CD8-positive, alpha-beta memory T cell (primary cell): Measurements from ENCODE around the gene SHOC2. TPM values are rescaled to one million over a fixed set of nuclear protein-coding genes. Genes with fewer than 3 reads are reported as not detected.
A peak's percentile ranks its signal among the peaks of the same experiment; 100 is the strongest.

Experiments used
- CTCF ChIA-PET: fragments of 350-600 bp; sonication (Branson Sonifier 250); formaldehyde crosslinking; loops from one replicate; lab custom pipeline; 2021; ENCODE audit warnings: antibody characterized with exemption; lab: Charles Lee
- POLR2A ChIA-PET: fragments of 350-600 bp; sonication (Branson Sonifier 250); formaldehyde crosslinking; loops from one replicate; lab custom pipeline; 2021; ENCODE audit warnings: antibody characterized with exemption; lab: Charles Lee
- DNase-seq, 5 donors: peaks; one replicate each; pipeline versions ENCODE4 v3.0.0 to v3.0.0-alpha.2; 2020 to 2022; ENCODE audit warnings: mixed read lengths in 1 of 5
- H3K27ac ChIP-seq: one replicate; pipeline ENCODE4 v1.7.0; 2013; ENCODE audit warnings: low read depth, mild to moderate bottlenecking, low read length, moderate library complexity
- H3K27me3 ChIP-seq: 2 replicates; pipeline ENCODE4 v1.7.0; 2013; ENCODE audit warnings: low read length, mild to moderate bottlenecking; ENCODE audit not compliant: insufficient read depth, poor library complexity, severe bottlenecking
- H3K36me3 ChIP-seq: 2 replicates; pipeline ENCODE4 v1.7.0; 2013; ENCODE audit warnings: mild to moderate bottlenecking, low read length, moderate library complexity; ENCODE audit not compliant: insufficient read depth
- H3K4me1 ChIP-seq: 2 replicates; pipeline ENCODE4 v1.7.0; 2013; ENCODE audit warnings: mild to moderate bottlenecking, low read length, moderate library complexity; ENCODE audit not compliant: insufficient read depth
- H3K4me3 ChIP-seq: 2 replicates; pipeline ENCODE4 v1.7.0; 2013; ENCODE audit warnings: mild to moderate bottlenecking, low read length
- H3K9me3 ChIP-seq: 2 replicates; pipeline ENCODE4 v1.7.0; 2013; ENCODE audit warnings: mild to moderate bottlenecking, low read length
- H3K27ac Mint-ChIP-seq, 8 donors: one replicate each; pipeline ENCODE4 v1.8.0; 2020 to 2021; ENCODE audit warnings: mixed read lengths in 8 of 8, mild to moderate bottlenecking in 6 of 8, inconsistent platforms in 3 of 8, moderate library complexity in 3 of 8
- H3K27me3 Mint-ChIP-seq, 2 donors: one replicate each; pipeline ENCODE4 v1.8.0; 2020 to 2021; ENCODE audit warnings: mixed read lengths in 2 of 2, mild to moderate bottlenecking in 1 of 2, moderate library complexity in 1 of 2
- H3K36me3 Mint-ChIP-seq, 3 donors: one replicate each; pipeline ENCODE4 v1.8.0; 2020 to 2021; ENCODE audit warnings: mixed read lengths in 3 of 3, inconsistent platforms in 1 of 3, mild to moderate bottlenecking in 1 of 3
- H3K4me1 Mint-ChIP-seq, 3 donors: one replicate each; pipeline ENCODE4 v1.8.0; 2020 to 2021; ENCODE audit warnings: mixed read lengths in 3 of 3, inconsistent platforms in 1 of 3, mild to moderate bottlenecking in 1 of 3
- H3K4me3 Mint-ChIP-seq, 7 donors: one replicate each; pipeline ENCODE4 v1.8.0; 2020 to 2021; ENCODE audit warnings: mixed read lengths in 7 of 7, mild to moderate bottlenecking in 6 of 7, moderate library complexity in 4 of 7, inconsistent platforms in 2 of 7
- H3K9me3 Mint-ChIP-seq, 5 donors: one replicate each; pipeline ENCODE4 v1.8.0; 2020 to 2022; ENCODE audit warnings: mixed read lengths in 5 of 5, mild to moderate bottlenecking in 3 of 5, moderate library complexity in 2 of 5, inconsistent platforms in 1 of 5
- polyA plus RNA-seq: library from polyadenylated mRNA; unstranded; fragments of 300-500 nt; fragmentation: Illumina TruSeq; gene quantifications from one replicate; pipeline ENCODE4 v1.2.3, GENCODE V29; 2021
- total RNA-seq, 2 experiments: library from RNA; stranded (reverse); gene quantifications; one replicate each; pipeline ENCODE4 v1.2.3, GENCODE V29; 2021

Gene SHOC2
- total and polyA plus RNA-seq, 3 experiments from 2014 or later = 57.4 to 63.1 (median 57.5) TPM

GRCh38 chr10:110951381-110951780 is 32.0 kb downstream of the SHOC2 start:
- H3K36me3 ChIP-seq = no peaks in the 10 kb centered on the region
- H3K4me3 ChIP-seq = no peak overlapping the region
- ChIA-PET POLR2A (no interaction called here), CTCF (no interaction called here)
- H3K27ac ChIP-seq = no peak overlapping the region
- H3K4me1 ChIP-seq = no peaks in the 10 kb centered on the region
- Mint-ChIP-seq H3K36me3 (peaks cover 30 to 40% (median 37%) of the 10 kb centered on the region in 3 donors), H3K27me3 (no peaks in the 10 kb centered on the region), H3K4me1 (peaks cover 44 to 73% (median 71%) of the 10 kb centered on the region in 3 donors), H3K9me3 (no peaks in the 10 kb centered on the region), H3K4me3 (no peak overlapping the region), H3K27ac (no peak overlapping the region)
- no peaks in the 10 kb centered on the region for H3K27me3 ChIP-seq
- no peaks in the 10 kb centered on the region for H3K9me3 ChIP-seq
- no peak for DNase-seq

- H3K27ac Mint-ChIP-seq = no peak overlapping the region
- H3K4me3 ChIP-seq = no peak overlapping the region
- no peaks in the 10 kb centered on the region for H3K9me3 ChIP-seq
- no peaks in the 10 kb centered on the region for H3K9me3 Mint-ChIP-seq
- H3K4me1 Mint-ChIP-seq = peaks cover 52 to 83% (median 78%) of the 10 kb centered on the region in 3 donors
- no peak overlapping the region for H3K4me3 Mint-ChIP-seq
- no peak for DNase-seq
- CTCF ChIA-PET = no interaction called here
- no peaks in the 10 kb centered on the region for H3K27me3 ChIP-seq
- H3K27ac ChIP-seq = no peak overlapping the region
- H3K27me3 Mint-ChIP-seq = no peaks in the 10 kb centered on the region
- POLR2A ChIA-PET = no interaction called here
- H3K36me3 ChIP-seq = no peaks in the 10 kb centered on the region
- peaks cover 12 to 18% (median 15%) of the 10 kb centered on the region in 3 donors for H3K36me3 Mint-ChIP-seq
- peaks cover 9% of the 10 kb centered on the region for H3K4me1 ChIP-seq
Observed at GRCh38 chr10:110957606-110958005, 38.2 kb downstream of the SHOC2 start.

GRCh38 chr10:110959379-110960332 is 40.3 kb downstream of the SHOC2 start:
- no peak overlapping the region for H3K4me3 Mint-ChIP-seq

GRCh38 chr10:110960333-110960712 is 40.9 kb downstream of the SHOC2 start:
- Histone ChIP-seq H3K27me3 (no peaks in the 10 kb centered on the region), H3K27ac (no peak overlapping the region), H3K9me3 (no peaks in the 10 kb centered on the region), H3K36me3 (no peaks in the 10 kb centered on the region), H3K4me1 (peaks cover 17% of the 10 kb centered on the region), H3K4me3 (no peak overlapping the region)
- Mint-ChIP-seq H3K27me3 (no peaks in the 10 kb centered on the region), H3K4me1 (peaks cover 53 to 86% (median 84%) of the 10 kb centered on the region in 3 donors), H3K27ac (no peak overlapping the region), H3K4me3 (no peak overlapping the region), H3K36me3 (peaks cover 1 to 12% (median 9%) of the 10 kb centered on the region in 3 donors), H3K9me3 (no peaks in the 10 kb centered on the region)
- ChIA-PET CTCF (no interaction called here), POLR2A (no interaction called here)
- no peak for DNase-seq

More at GRCh38 chr10:110959379-110960332, 40.3 kb downstream of the SHOC2 start:
- H3K9me3 Mint-ChIP-seq = no peaks in the 10 kb centered on the region
- peaks cover 13% of the 10 kb centered on the region for H3K4me1 ChIP-seq
- H3K27me3 Mint-ChIP-seq = no peaks in the 10 kb centered on the region
- CTCF ChIA-PET = no interaction called here
- peaks cover 54 to 86% (median 84%) of the 10 kb centered on the region in 3 donors for H3K4me1 Mint-ChIP-seq
- POLR2A ChIA-PET = no interaction called here
- peaks cover 6 to 14% (median 12%) of the 10 kb centered on the region in 3 donors for H3K36me3 Mint-ChIP-seq
- H3K36me3 ChIP-seq = no peaks in the 10 kb centered on the region
- H3K27ac ChIP-seq = no peak overlapping the region
- no peak for DNase-seq
- H3K4me3 ChIP-seq = no peak overlapping the region
- no peak overlapping the region for H3K27ac Mint-ChIP-seq
- no peaks in the 10 kb centered on the region for H3K27me3 ChIP-seq
- H3K9me3 ChIP-seq = no peaks in the 10 kb centered on the region

- DNase-seq = no peak
- Mint-ChIP-seq H3K36me3 (peaks cover 0 to 12% (median 11%) of the 10 kb centered on the region in 3 donors), H3K4me1 (peaks cover 59 to 91% (median 85%) of the 10 kb centered on the region in 3 donors), H3K27me3 (no peaks in the 10 kb centered on the region), H3K27ac (peak overlapping the region in 2 of 8 donors; percentile 4 to 70), H3K4me3 (peak overlapping the region in 2 of 7 donors; percentile 2), H3K9me3 (no peaks in the 10 kb centered on the region)
- H3K36me3 ChIP-seq = no peaks in the 10 kb centered on the region
- POLR2A ChIA-PET = no interaction called here
- CTCF ChIA-PET = interaction anchor here (1.0 kb wide), 1 partner anchor 25 kb away, joined by 3 read pairs; no protein-coding TSS in a partner anchor
- H3K9me3 ChIP-seq = no peaks in the 10 kb centered on the region
- no peak overlapping the region for H3K27ac ChIP-seq
- no peaks in the 10 kb centered on the region for H3K27me3 ChIP-seq
- H3K4me1 ChIP-seq = peaks cover 17% of the 10 kb centered on the region
- H3K4me3 ChIP-seq = no peak overlapping the region
Observed at GRCh38 chr10:110962443-110962842, 43.0 kb downstream of the SHOC2 start.

GRCh38 chr10:110963162-110963561 is 43.8 kb downstream of the SHOC2 start:
- Histone ChIP-seq H3K27me3 (no peaks in the 10 kb centered on the region), H3K9me3 (no peaks in the 10 kb centered on the region), H3K27ac (no peak overlapping the region), H3K36me3 (no peaks in the 10 kb centered on the region), H3K4me1 (peaks cover 17% of the 10 kb centered on the region), H3K4me3 (no peak overlapping the region)
- H3K4me1 Mint-ChIP-seq = peaks cover 58 to 89% (median 86%) of the 10 kb centered on the region in 3 donors
- H3K27ac Mint-ChIP-seq = peak overlapping the region in 5 of 8 donors; percentile 2 to 66 (median 9)
- H3K9me3 Mint-ChIP-seq = no peaks in the 10 kb centered on the region
- DNase-seq = no peak
- H3K27me3 Mint-ChIP-seq = no peaks in the 10 kb centered on the region
- POLR2A ChIA-PET = no interaction called here
- CTCF ChIA-PET = no interaction called here
- H3K4me3 Mint-ChIP-seq = no peak overlapping the region
- H3K36me3 Mint-ChIP-seq = peaks cover 0 to 14% (median 6%) of the 10 kb centered on the region in 3 donors

GRCh38 chr10:110964681-110965080 is 45.3 kb downstream of the SHOC2 start:
- peak overlapping the region in 2 of 7 donors; percentile 8 to 24 for H3K4me3 Mint-ChIP-seq
- H3K36me3 Mint-ChIP-seq = peaks cover 0 to 10% (median 6%) of the 10 kb centered on the region in 3 donors
- Histone ChIP-seq H3K36me3 (no peaks in the 10 kb centered on the region), H3K9me3 (no peaks in the 10 kb centered on the region), H3K4me1 (peaks cover 17% of the 10 kb centered on the region), H3K27ac (no peak overlapping the region), H3K4me3 (no peak overlapping the region), H3K27me3 (no peaks in the 10 kb centered on the region)
- H3K4me1 Mint-ChIP-seq = peaks cover 58 to 89% (median 80%) of the 10 kb centered on the region in 3 donors
- H3K27me3 Mint-ChIP-seq = no peaks in the 10 kb centered on the region
- CTCF ChIA-PET = no interaction called here
- H3K27ac Mint-ChIP-seq = peak overlapping the region in 2 of 8 donors; percentile 23 to 75
- DNase-seq = no peak
- no peaks in the 10 kb centered on the region for H3K9me3 Mint-ChIP-seq
- POLR2A ChIA-PET = no interaction called here

GRCh38 chr10:110965216-110965615 is 45.8 kb downstream of the SHOC2 start:
- Mint-ChIP-seq H3K9me3 (no peaks in the 10 kb centered on the region), H3K27ac (no peak overlapping the region), H3K4me3 (no peak overlapping the region), H3K27me3 (no peaks in the 10 kb centered on the region), H3K4me1 (peaks cover 62 to 89% (median 80%) of the 10 kb centered on the region in 3 donors), H3K36me3 (peaks cover 0 to 10% (median 6%) of the 10 kb centered on the region in 3 donors)
- POLR2A ChIA-PET = no interaction called here
- no peak for DNase-seq
- no peaks in the 10 kb centered on the region for H3K36me3 ChIP-seq
- no peak overlapping the region for H3K27ac ChIP-seq
- CTCF ChIA-PET = no interaction called here
- no peaks in the 10 kb centered on the region for H3K27me3 ChIP-seq
- H3K4me3 ChIP-seq = no peak overlapping the region
- H3K9me3 ChIP-seq = no peaks in the 10 kb centered on the region
- peaks cover 17% of the 10 kb centered on the region for H3K4me1 ChIP-seq
